ENCODE data around the gene SULT1C4. TPM values are rescaled to one million over a fixed set of nuclear protein-coding genes. Genes with fewer than 3 reads are reported as not detected.

SULT1C4 gene
- total and polyA plus RNA-seq, 2 of the 8 experiments (the other 6 are each of a cell fraction or from before 2014, with no cell fraction given): 1.5 to 2.1 TPM

DNA sequence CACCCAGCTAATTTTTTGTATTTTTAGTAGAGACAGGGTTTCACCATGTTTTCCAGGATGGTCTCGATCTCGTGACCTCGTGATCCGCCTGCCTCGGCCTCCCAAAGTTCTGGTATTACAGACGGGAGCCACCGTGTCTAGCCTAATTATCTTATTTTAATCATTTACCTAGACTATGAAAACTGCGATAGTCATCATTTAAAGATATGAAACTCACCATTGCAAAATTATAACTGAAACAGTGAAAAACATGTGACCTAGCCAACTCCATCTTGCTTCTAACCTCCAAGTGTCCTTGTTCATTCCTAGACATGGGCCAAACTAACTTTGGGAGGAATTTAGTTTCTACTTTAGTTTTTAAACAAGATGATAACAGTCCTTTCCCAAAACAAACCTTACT is 17.4 kb downstream of the SULT1C4 start:
- Histone ChIP-seq H3K27me3 (replicated peaks in 1 of 4; ENCODE audit: control insufficient read depth in 3 of 4, extremely low read depth in 1 of 4, insufficient read depth in 3 of 4, low read length in 3 of 4) (no peaks in the 10 kb centered on the region), H3K4ac (replicated peaks; ENCODE audit: insufficient read length, low read depth, low read length) (no peak overlapping the region), H3K4me1 (replicated peaks in 1 of 4; ENCODE audit: control insufficient read depth in 3 of 4, insufficient read depth in 4 of 4, low read length in 3 of 4) (no peaks in the 10 kb centered on the region), H4K20me1 (replicated peaks in 1 of 2; ENCODE audit: control insufficient read depth in 1 of 2, insufficient read depth in 2 of 2, low read length in 2 of 2) (no peaks in the 10 kb centered on the region), H3K9me3 (ENCODE audit: insufficient read depth in 2 of 2, low read depth in 1 of 2, low read length in 1 of 2) (peaks cover 19 to 30% of the 10 kb centered on the region in 2 experiments), H3K79me1 (ENCODE audit: low read depth, low read length) (no peaks in the 10 kb centered on the region), H4K91ac (replicated peaks; ENCODE audit: insufficient read length, low read length) (no peak overlapping the region), H2BK20ac (ENCODE audit: low read length) (no peak overlapping the region), H2AFZ (ENCODE audit: low read length) (no peak overlapping the region), H3K14ac (ENCODE audit: insufficient read length) (no peak overlapping the region), H2BK15ac (ENCODE audit: low read length) (no peak overlapping the region), H3K36me3 (ENCODE audit: control insufficient read depth in 2 of 4, insufficient read depth in 4 of 4, low read length in 3 of 4) (peaks cover 0 to 5% (median 0%) of the 10 kb centered on the region in 4 experiments; a peak in 2 of 8 replicates), H2BK5ac (ENCODE audit: low read depth, low read length) (no peak overlapping the region), H3K79me2 (ENCODE audit: control insufficient read depth in 1 of 2, insufficient read depth in 2 of 2, low read length in 2 of 2) (no peaks in the 10 kb centered on the region), H3K9ac (replicated peaks in 1 of 4; ENCODE audit: extremely low read depth in 1 of 4, low read depth in 3 of 4, low read length in 3 of 4) (no peak overlapping the region), H3K27ac (ENCODE audit: low read depth, low read length) (no peak overlapping the region), H4K8ac (ENCODE audit: extremely low read depth, insufficient read depth, low read length) (no peak overlapping the region), H3K4me3 (ENCODE audit: extremely low read depth in 1 of 4, insufficient read depth in 2 of 4, low read depth in 3 of 4, low read length in 4 of 4) (no peak overlapping the region), H3K23ac (ENCODE audit: insufficient read length) (no peak overlapping the region), H2BK120ac (replicated peaks; ENCODE audit: low read depth, low read length) (no peak overlapping the region), H3K18ac (ENCODE audit: extremely low read depth, low read length) (no peak overlapping the region), H2AK5ac (ENCODE audit: low read depth, low read length) (no peak overlapping the region), H3K56ac (replicated peaks; ENCODE audit: insufficient read length, low read depth, low read length) (no peak overlapping the region), H2BK12ac (ENCODE audit: low read depth, low read length) (no peak overlapping the region), H4K5ac (ENCODE audit: insufficient read length, low read depth, low read length) (no peak overlapping the region), H3K4me2 (ENCODE audit: insufficient read depth in 1 of 2, low read depth in 2 of 2, low read length in 2 of 2) (no peak overlapping the region), H3K23me2 (ENCODE audit: low read depth, low read length) (no peaks in the 10 kb centered on the region; the same call in 1 of the 2 replicates)
- no peak for FAIRE-seq
- WGBS, 2 experiments (ENCODE audit: extremely low coverage in 1 of 2, insufficient coverage in 1 of 2, insufficient read length in 1 of 2, insufficient replicate concordance in 2 of 2, low coverage in 1 of 2, low lambda C conversion rate in 2 of 2, missing lambda C conversion rate in 1 of 2): 92% methylated on average over 8 of the region's 8 CpGs; no CpG with 5 or more reads in 1 of the 2 experiments
- ChIA-PET CTCF (ENCODE audit: partially characterized antibody) (interaction anchor here (0.6 to 2.1 kb wide), 3 partner anchors 10 to 370 kb away, joined by 3 to 6 read pairs (median 5); no protein-coding TSS in a partner anchor), POLR2A (ENCODE audit: partially characterized antibody) (interaction anchor here (0.8 kb wide), 1 partner anchor 26 kb away, joined by 4 read pairs; no protein-coding TSS in a partner anchor)
- no peak for DNase-seq (ENCODE audit: low read depth in 1 of 2, low spot score in 2 of 2)
- no peak for TF ChIP-seq TCF12 (IDR thresholded peaks at IDR 0.05; ENCODE audit: low read depth, low read length)
- TF ChIP-seq ATF2 (IDR thresholded peaks at IDR 0.05; ENCODE audit: low read length): no peak
- no peak for TF ChIP-seq MAFK (IDR thresholded peaks at IDR 0.05; ENCODE audit: low read depth, low read length)
- no peak for TF ChIP-seq SIN3A (conservative IDR thresholded peaks at IDR 0.05 in 1 of 2, IDR thresholded peaks at IDR 0.05 in 1 of 2; ENCODE audit: low read depth in 1 of 2, low read length in 2 of 2)
- no peak for TF ChIP-seq ZNF274 (IDR thresholded peaks at IDR 0.05; ENCODE audit: borderline replicate concordance, extremely low read depth, low read length)
- TF ChIP-seq HDAC2 (IDR thresholded peaks at IDR 0.05; ENCODE audit: borderline replicate concordance in 1 of 2, low read depth in 2 of 2, low read length in 2 of 2): no peak
- no peak for TF ChIP-seq KDM5A (IDR thresholded peaks at IDR 0.05; ENCODE audit: low read length)
- TF ChIP-seq RBBP5 (IDR thresholded peaks at IDR 0.05; ENCODE audit: borderline replicate concordance, low read depth, low read length): no peak
- no peak for TF ChIP-seq GTF2F1 (IDR thresholded peaks at IDR 0.05; ENCODE audit: borderline replicate concordance, low read depth, low read length)
- no peak for TF ChIP-seq POLR2AphosphoS5 (IDR thresholded peaks at IDR 0.05; ENCODE audit: low read depth, low read length)
- TF ChIP-seq CEBPB (IDR thresholded peaks at IDR 0.05; ENCODE audit: low read depth, low read length): no peak
- no peak for TF ChIP-seq EP300 (IDR thresholded peaks at IDR 0.05; ENCODE audit: borderline replicate concordance in 1 of 2, low read depth in 2 of 2, low read length in 2 of 2)

Data from H1 (cell line).